ENCODE results near the gene DNAJC21. TPM values are rescaled to one million over a fixed set of nuclear protein-coding genes. Genes with fewer than 3 reads are reported as not detected.

DNAJC21 gene
- 10 to 100 TPM; 51.7 to 62.1 TPM for total RNA-seq
- long read RNA-seq, partial matches to known transcripts, result 2 of 5 reads
- long read RNA-seq, other reads (novel, unspliced or antisense), result 1 of 5 reads

DNA sequence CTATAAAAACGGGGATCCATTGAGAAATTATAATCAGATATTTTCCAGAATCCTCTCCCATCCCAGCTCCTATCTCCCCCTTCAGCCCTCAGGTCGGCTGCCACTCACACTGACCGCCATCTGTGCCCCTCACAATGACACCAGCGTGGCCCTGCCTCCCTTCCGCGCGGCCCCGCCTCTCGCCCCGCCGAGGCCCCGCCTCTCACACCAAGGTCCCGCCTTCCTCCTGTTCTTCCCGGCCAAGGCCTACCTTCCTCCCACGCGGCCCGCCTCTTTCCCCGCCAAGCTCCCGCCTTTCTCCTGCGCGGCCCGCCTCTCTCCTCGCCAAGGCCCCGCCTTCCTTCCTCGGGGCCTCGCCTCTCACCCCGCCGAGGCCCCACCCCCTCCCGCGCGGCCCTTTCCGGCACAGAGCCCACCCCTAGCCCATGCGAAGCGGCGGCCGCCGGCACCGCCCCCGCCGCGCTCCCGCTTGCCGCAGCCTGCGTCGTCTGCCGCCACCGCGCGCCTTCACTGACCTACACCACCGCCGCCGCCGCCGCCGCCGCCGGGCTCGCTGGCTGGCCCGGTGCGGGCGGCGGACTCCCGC, at the start of gene DNAJC21:
TSS of gene DNAJC21 (plus strand) at position 426 of the 586 bp plus-strand sequence. CDS start 261 bp downstream, outside the sequence.
- intact Hi-C loops (cut with DNase I), result no loop called here
- DNase-seq (peak; percentile 98), ATAC-seq (peak; percentile 97 to 98)

DNA sequence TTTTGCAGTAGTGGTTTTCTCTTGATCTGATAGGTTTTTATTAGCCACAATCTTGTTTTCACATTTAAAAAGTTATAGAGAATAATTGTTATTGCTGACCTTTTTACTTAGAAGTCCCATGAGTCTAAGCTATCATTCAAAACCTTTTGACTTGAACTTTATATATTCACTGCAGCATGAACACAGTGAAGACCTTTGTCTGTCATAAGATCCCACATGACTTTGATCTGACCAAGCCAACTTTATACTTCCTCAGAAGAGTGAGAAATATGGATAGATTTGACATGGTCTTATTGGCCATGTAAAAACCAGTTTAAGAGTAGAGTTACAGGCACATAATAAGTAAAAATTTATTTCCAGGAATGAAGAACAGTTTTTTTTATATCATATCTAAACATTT, 48.1 kb upstream of the DNAJC21 start:
- DNase-seq (no peak), ATAC-seq (no peak)
- intact Hi-C loops (cut with DNase I), result no loop called here

DNA sequence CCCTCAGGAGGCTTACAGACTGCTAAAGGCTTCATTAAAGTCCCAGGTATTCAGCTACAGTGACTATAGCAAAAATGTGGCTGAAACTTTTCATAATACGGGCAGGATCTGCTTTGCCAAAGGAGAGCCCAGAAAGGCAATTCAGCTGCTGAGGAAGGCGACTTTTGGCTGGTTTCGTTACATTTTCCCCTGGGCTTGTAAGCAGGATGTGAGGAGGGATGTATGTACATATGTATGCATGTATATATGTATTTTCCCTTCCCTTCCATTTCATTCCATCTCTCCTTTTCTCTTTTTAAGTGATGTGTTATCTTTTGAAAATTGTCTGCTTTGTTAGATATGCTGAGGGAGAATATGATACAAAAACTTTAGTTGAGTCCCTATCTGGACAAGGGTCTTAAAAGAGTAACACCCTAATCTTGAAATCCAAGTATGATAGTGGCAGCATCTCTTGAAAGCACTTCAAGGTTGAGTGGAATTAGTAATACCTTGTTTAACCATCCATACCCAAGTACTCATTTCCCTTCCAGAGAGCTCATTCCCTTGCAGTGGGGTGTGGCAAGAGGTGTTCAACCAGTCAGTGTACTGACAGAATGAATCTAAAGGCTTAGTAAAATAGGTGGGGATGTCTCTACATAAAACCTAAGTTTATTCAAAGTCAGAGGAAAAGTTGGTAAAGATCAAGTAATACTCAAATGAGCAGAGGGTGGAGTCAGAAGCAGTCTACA, 42.8 kb upstream of the DNAJC21 start:
- ATAC-seq (no peak), DNase-seq (no peak)
- intact Hi-C loops (cut with DNase I), result no loop called here

DNA sequence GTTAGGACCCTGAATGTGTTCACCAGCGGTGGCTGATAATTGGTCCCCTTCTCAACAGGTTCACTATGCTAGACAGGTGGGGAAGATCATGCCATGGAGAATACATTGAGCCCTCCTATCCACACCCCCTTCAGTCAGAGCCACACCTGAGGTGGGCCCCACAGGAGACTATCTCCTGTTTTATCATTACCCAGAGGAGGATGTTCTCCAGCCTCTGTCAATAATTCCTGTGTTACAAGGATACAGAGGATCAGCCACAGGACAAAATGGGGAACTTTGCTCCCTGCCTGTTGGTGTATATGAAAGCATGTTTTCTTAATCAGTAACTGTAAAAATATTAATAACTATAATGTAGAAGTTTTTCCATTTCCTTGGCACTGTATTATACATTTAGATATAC, 40.0 kb upstream of the DNAJC21 start:
- intact Hi-C loops (cut with DNase I), result no loop called here
- DNase-seq, result no peak
- ATAC-seq, result no peak

DNA sequence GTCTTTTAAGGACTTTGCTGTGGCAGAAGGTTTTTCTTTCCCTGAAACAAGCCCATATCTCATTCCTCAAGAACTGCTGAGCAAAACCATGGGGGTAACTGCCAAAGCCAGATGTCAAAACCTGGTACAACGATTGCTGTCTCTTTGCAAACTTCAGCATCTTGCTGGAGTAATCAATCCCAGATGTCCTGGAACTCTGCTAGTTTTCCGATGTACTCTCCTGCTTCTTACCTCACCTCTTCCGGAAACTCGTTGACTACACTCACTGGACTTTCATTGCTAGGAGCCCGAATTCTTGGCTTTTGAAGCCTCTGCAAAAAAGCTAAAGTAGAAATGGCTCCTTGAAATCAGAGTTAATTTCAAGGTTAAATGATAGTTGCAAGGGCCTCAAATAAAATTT, 37.4 kb upstream of the DNAJC21 start:
- DNase-seq, result no peak
- no peak for ATAC-seq
- intact Hi-C loops (cut with DNase I), result loop anchor here in 1 of 2 donors (10.0 kb wide), 1 partner anchor 367 kb away; no protein-coding TSS in a partner anchor

DNA sequence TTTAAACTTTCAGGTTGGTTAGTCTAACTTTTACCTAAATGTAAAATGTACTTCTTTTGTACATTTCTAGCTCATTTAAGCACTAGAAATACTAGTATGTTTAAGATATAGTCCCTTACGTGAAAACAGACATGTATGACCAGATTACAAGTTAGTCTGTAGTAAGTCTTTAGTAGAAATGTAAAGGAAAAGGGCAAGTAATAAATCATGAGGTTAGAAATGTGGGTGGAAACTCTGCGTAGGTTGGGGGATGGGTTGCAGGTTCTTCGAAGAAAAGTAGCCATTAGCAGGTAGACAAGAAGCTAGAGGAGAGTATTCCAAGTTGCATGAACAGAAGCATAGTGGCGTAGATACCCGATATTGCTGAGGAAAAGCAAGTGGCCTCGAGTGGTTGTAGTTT, 36.9 kb upstream of the DNAJC21 start:
- ATAC-seq (no peak), DNase-seq (no peak)
- intact Hi-C loops (cut with DNase I), result loop anchor here in 1 of 2 donors (10.0 kb wide), 1 partner anchor 368 kb away; no protein-coding TSS in a partner anchor

DNA sequence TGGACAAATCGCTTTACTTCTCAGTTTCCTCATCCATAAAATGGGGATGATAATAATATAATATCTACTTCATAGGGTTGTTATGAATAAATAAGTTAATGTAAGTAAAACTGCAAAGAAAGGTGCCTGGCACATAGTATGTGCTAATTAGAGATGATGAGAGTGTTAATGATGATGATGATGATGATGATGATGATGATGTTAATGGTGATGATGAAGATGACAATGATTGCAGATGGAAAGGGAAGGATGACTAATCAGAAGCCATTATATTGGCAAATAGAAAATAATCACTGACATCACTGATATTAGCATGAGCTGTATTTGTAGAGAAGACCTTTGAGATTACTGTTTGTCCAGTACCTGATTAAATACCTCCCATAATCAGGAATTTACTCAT, 34.6 kb upstream of the DNAJC21 start:
- intact Hi-C loops (cut with DNase I), result loop anchor here (5.0 to 10.0 kb wide), 3 partner anchors 237 to 407 kb away; partner anchors contain the start of gene RAI14 (in 1 of the 2)
- no peak for ATAC-seq
- DNase-seq, result no peak

DNA sequence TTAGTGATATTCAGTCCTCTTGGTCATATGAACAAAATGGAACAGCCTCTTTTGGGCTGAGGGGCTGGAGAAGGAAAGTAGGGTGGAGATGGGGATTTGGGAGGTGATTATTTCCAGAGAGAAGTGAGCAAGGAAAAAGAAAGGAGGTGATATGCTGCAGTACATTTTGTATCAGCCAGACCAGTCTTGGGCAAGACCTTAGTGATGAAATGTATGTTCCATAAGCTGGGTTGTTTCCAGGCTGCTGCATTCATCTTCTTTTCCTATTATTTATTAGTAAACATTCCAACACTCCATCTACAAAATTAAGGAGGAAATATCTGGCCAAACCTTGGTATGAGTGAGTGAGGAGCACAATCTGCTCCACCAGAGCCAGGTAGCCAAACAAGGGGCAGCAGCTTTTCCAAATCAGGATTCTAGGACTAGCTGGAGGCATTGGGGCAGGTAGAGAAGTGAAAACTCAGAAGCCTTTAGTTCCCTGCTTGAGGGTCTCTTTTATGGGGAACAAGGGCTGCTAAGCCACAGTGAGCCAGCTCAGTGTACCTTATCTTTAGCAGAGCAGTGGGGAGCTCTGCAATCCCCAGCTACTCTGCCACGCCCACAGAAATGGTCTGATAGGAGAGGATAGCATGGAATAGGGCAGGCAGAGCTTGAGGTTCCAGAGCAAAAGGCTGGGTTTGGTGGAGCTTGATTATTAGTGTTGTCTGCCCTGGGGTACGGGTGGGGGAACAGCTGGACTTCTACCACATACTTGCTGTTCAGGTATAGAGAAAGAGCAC, 33.5 kb upstream of the DNAJC21 start:
- DNase-seq, result no peak
- ATAC-seq, result no peak
- intact Hi-C loops (cut with DNase I), result loop anchor here (5.0 to 10.0 kb wide), 3 partner anchors 239 to 409 kb away; partner anchors contain the start of gene RAI14 (in 1 of the 2)

DNA sequence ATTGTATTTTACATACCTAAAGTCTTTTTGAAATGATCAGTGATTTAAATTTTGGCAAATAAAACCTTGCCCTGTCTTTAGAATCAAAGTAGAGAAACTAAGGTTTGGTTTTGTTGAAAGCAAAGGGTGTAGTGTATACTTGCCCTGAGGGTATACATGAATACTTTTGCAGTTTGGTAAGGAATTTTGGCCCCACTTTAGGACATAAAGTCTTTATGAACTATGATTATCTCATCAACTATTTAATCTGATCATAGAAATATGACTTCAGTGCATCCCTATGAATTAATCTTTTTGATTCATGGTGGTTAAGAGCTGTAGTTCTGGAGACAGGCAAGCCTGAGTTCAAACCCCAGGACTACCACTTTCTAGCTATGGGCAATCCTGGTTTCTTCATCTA, 31.7 kb upstream of the DNAJC21 start:
- no peak for DNase-seq
- no peak for ATAC-seq
- intact Hi-C loops (cut with DNase I), result loop anchor here (2.0 to 10.0 kb wide), 5 partner anchors 240 to 413 kb away; partner anchors contain the start of gene RAI14 (in 1 of the 2)

DNA sequence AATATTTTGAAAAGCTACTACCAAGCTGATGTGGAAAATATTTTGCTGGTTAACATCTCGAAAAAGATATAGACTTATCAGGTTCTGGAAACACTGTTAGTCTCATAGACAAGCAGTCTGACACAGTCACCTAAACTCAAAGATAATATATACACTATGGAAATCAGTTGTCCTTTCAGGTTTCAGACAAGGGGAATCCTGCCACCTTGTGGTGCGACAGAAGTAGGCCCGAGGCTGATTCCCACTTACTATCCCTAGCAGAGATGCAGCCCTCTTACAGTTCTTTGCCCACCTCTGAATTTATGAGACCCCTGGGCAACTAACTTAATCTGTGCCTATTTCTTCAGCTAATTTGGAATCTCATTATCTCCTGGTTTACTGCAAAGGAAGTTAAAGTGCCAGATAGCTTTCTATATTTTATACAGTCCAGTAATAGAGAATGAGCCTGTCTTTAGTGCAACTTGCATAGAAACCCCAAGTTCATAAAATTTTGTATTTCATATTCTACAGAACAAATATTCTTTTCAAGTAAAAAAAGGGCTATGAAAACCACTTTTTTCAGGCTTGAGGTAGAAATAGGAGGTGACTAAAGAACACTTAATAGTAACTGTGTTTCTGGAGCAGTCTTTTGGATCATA, 31.0 kb upstream of the DNAJC21 start:
- peak; percentile 61 for DNase-seq
- peak; percentile 68 to 85 for ATAC-seq
- intact Hi-C loops (cut with DNase I), result loop anchor here (2.0 to 10.0 kb wide), 5 partner anchors 241 to 414 kb away; partner anchors contain the start of gene RAI14 (in 1 of the 2)

DNA sequence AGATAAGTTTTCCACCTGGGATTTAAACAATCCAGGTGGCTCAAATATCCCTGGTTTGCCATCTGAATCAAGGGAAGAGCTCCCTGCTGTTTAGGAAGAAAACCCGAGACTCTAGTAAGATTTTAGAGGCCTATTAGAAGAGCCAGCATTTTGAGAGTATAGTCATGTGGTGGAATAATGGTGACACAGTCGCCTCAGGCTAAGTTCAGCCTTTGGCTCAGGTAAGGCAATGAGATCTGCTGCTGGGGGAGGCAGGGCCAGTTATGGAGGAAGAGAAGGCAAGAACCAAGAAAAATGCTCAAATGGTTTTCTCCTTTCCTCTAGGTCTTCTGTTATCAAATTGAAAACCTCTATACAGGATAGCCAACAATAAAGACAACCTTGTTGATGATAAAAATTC, 30.3 kb upstream of the DNAJC21 start:
- DNase-seq (no peak), ATAC-seq (no peak)
- intact Hi-C loops (cut with DNase I), result loop anchor here (2.0 to 10.0 kb wide), 5 partner anchors 242 to 414 kb away; partner anchors contain the start of gene RAI14 (in 1 of the 2)

DNA sequence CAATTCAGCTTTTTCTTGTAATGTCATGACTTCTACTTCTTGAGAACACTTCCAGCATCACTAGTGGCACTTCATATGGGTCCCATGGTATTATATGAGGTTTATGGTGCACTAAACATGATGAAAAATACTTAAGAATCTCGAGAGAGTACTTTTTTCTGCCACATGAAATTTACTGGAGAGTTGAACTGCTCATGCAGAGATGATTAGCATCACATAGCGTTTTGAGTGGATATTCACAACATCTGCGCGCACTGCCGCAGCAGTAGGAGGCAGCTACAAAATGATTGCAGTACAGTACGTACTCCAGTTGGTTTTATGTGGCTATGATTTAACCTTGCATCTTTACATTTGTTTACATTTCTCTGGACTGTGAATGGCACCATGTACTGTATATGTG, 28.7 kb upstream of the DNAJC21 start:
- intact Hi-C loops (cut with DNase I), result no loop called here
- ATAC-seq, result no peak
- DNase-seq, result no peak

DNA sequence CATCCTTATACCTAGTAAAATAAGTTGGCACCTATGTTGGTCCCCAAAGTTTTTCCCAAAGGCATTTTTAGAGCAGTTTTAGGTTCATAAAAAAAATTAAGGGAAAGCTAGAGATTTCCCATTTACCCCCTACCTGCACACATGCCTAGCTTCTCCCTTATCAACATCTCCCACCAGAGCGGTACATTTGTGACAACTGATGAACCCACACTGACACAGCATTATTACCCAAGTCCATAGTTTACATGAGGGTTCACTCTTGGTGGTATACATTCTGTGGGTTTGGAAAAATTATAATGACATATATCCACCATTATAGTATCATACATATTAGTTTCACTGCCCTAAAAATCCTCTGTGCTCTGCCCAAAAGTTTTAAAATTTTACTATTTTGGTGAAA, 26.1 kb upstream of the DNAJC21 start:
- intact Hi-C loops (cut with DNase I), result no loop called here
- no peak for ATAC-seq
- DNase-seq, result no peak

DNA sequence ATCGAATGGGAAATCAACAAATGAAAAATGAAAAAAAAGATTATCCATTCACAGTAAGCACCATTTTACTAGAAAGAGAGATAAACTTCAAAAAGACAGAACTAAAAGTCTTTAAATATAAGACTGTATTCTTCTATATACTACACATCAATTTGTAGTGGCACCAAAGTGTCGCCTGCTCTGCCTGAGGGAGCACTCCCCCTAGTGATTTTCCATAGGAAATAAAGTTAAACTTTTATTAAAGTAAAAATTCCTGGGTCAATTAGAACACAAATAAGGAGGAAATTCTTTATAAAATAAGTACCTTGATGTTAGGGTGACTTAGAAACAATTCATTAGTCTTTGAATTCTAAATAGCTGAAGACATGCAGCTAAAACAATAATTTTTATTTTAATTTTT, 23.8 kb upstream of the DNAJC21 start:
- ATAC-seq (no peak), DNase-seq (no peak)
- intact Hi-C loops (cut with DNase I), result no loop called here

DNA sequence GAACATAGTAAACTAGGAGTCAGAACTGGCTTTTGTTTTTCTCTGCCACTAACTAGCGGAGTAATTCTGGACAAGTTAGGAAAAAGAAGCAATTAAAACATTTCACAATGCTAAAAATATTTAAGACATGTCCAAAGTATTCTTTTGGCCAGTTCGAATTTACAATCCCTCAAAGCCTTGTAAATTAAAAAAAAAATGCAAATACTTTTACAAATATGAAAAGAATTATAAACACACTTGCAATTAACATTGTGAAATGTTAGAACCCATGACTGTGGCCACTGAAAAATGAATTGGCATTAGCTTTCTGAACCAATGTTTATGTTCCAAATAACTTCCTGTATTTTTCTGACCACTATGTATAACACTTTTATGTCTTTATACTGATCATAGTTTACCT, 16.3 kb upstream of the DNAJC21 start:
- ATAC-seq (no peak), DNase-seq (no peak)
- intact Hi-C loops (cut with DNase I), result no loop called here

DNA sequence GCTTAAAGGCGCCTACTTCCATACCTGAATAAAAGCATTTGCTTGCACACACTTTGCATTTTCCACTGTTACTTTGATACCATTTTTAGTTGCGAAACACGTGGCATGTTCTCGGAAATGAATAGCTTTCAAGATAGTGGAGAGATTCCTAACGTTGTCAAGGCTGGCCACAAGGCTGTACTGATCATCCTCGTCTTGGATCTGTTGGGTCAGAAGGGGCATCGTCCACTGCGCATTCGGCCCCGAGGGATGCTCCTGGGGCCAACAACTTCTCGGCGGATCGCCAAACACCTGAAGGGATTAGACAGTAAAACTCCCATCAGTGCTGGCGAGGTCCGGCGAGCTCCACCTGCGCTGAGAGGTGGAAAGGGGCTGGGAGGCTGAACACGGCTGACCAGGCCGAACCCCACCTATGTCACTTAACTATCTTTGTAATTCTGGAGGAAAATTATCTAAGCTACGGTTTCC, 14.7 kb upstream of the DNAJC21 start:
- intact Hi-C loops (cut with DNase I), result no loop called here
- ATAC-seq (peak; percentile 5 to 18), DNase-seq (peak; percentile 39)

DNA sequence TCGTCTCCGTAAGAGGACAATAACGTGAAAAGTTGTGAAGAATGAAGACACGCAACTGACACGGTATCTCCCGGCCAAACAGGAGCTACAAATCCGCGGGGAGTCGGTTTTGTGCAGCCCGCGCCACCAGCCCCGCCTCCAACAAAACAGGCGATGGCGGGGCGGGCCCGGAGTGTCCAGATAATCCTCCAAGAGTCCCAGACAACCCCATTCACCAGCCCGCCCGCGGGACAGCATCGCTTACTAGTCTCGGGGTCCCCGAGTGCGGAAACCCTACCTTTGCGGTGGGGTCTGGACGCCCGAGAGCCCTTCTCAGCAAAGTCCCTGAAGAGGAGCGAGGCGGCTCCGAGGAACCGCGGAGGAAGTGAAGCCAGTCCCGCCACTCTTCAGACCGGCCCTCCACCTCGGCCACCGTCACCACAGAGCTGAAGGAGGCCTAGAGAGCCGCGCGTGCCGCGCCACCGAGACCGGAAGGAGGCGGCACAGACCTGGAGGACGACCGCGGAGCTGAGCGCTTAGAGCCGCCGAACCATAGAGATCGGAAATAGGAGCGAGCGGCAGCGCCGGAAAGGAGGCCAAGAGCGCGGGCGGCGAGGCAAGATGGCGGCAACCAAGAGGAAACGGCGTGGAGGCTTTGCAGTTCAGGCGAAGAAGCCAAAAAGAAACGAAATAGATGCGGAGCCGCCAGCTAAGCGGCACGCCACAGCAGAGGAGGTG, 14.1 kb upstream of the DNAJC21 start, which contains the start of the genes BRIX1 and RAD1:
TSS of gene BRIX1 (plus strand) at position 573 of the 717 bp plus-strand sequence. CDS start at position 601, 28 bp downstream.
TSS of gene RAD1 (minus strand) at position 366 of the 717 bp plus-strand sequence. CDS start 612 bp downstream, outside the sequence.
- ATAC-seq (peak; percentile 100), DNase-seq (peak; percentile 98)
- intact Hi-C loops (cut with DNase I), result no loop called here

DNA sequence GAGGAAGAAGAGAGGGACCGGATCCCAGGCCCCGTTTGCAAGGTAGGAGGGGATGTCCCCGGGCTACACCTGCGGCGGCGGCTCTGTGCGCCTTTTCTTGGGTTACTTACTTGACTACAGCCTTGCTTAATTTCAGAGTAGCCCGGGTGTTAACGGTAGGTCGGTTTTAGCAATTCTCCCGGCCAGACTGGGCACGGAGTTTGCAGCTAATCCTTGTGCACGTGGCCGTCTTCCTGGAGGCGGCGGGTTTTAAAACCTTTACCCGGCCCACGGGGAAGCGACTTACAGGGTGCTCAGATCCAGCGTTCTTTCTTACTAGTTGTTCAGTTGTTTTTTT, 13.5 kb upstream of the DNAJC21 start:
- ATAC-seq (peak in 1 of 2 donors; percentile 19), DNase-seq (no peak)
- intact Hi-C loops (cut with DNase I), result no loop called here
